GM18858 (cell line): Measurements from ENCODE around the gene RPE.

Source experiments
- ATAC-seq: cut with Tn5 transposase; IDR thresholded peaks from one replicate; pipeline ENCODE4 v1.9.1; 2021; ENCODE audit not compliant: unreplicated experiment

RPE gene

GRCh38 chr2:210000464-210001324 lies 1.7 kb upstream of the RPE start:
- no peak for ATAC-seq

GRCh38 chr2:210003359-210003758 lies 921 bp downstream of the RPE start:
- ATAC-seq: no peak

- no peak for ATAC-seq
These were observed 2.4 kb downstream of the RPE start for GRCh38 chr2:210004881-210005280.

- no peak for ATAC-seq
These were observed 5.5 kb downstream of the RPE start for GRCh38 chr2:210007895-210008294.

GRCh38 chr2:210009126-210009525 lies 6.7 kb downstream of the RPE start:
- ATAC-seq: no peak

GRCh38 chr2:210009896-210010295 lies 7.5 kb downstream of the RPE start:
- ATAC-seq: no peak

GRCh38 chr2:210020138-210020537 lies 17.7 kb downstream of the RPE start:
- no peak for ATAC-seq

GRCh38 chr2:210022824-210023223 lies 20.4 kb downstream of the RPE start:
- ATAC-seq: no peak

- ATAC-seq: no peak
These were observed 25.2 kb downstream of the RPE start for GRCh38 chr2:210027608-210028007.

GRCh38 chr2:210028178-210028577 lies 25.7 kb downstream of the RPE start:
- ATAC-seq: no peak

- no peak for ATAC-seq
These were observed 31.7 kb downstream of the RPE start for GRCh38 chr2:210034087-210034683.

GRCh38 chr2:210035679-210036078 lies 33.2 kb downstream of the RPE start:
- no peak for ATAC-seq

GRCh38 chr2:210038078-210038477 lies 35.6 kb downstream of the RPE start:
- no peak for ATAC-seq

GRCh38 chr2:210046851-210047500 lies 44.5 kb downstream of the RPE start:
- no peak for ATAC-seq

- no peak for ATAC-seq
These were observed 47.4 kb downstream of the RPE start for GRCh38 chr2:210049831-210050230.

- no peak for ATAC-seq
These were observed 48.4 kb downstream of the RPE start for GRCh38 chr2:210050885-210051284.

- ATAC-seq: no peak
These were observed 52.3 kb downstream of the RPE start for GRCh38 chr2:210054696-210055095.

GRCh38 chr2:210055825-210056224 lies 53.4 kb downstream of the RPE start:
- ATAC-seq: no peak

- ATAC-seq: no peak
These were observed 60.9 kb downstream of the RPE start for GRCh38 chr2:210063306-210063705.
